ENCODE data around the gene HYI.

DNA sequence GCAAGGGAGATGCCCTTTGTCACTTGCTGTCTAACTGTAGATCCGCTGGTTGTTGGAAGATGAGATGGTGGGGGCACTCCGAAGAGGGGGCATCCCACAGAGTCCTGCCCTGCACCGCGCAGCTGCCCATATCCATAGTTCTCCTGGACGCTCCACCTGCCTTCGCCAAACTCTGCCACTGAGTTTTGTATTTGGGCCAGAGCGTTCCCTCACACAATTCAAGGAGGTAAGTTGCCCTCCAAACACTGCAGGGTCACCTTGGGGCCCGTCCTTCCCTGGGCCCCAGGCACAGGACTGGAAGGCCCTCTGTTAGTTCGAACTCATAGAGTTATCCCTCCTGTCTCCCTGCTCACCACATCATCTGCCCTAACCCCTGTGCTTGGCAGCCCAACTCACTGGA lies 22.1 kb downstream of the HYI start:
- no peak for TF ChIP-seq EZH2 (IDR thresholded peaks at IDR 0.05; ENCODE audit: borderline replicate concordance, insufficient read depth, low read length, poor library complexity, severe bottlenecking)
- TF ChIP-seq, protein P1, sequence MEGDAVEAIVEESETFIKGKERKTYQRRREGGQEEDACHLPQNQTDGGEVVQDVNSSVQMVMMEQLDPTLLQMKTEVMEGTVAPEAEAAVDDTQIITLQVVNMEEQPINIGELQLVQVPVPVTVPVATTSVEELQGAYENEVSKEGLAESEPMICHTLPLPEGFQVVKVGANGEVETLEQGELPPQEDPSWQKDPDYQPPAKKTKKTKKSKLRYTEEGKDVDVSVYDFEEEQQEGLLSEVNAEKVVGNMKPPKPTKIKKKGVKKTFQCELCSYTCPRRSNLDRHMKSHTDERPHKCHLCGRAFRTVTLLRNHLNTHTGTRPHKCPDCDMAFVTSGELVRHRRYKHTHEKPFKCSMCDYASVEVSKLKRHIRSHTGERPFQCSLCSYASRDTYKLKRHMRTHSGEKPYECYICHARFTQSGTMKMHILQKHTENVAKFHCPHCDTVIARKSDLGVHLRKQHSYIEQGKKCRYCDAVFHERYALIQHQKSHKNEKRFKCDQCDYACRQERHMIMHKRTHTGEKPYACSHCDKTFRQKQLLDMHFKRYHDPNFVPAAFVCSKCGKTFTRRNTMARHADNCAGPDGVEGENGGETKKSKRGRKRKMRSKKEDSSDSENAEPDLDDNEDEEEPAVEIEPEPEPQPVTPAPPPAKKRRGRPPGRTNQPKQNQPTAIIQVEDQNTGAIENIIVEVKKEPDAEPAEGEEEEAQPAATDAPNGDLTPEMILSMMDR (IDR thresholded peaks at IDR 0.05; ENCODE audit: poor library complexity, severe bottlenecking), result no peak
- TF ChIP-seq, protein P2, sequence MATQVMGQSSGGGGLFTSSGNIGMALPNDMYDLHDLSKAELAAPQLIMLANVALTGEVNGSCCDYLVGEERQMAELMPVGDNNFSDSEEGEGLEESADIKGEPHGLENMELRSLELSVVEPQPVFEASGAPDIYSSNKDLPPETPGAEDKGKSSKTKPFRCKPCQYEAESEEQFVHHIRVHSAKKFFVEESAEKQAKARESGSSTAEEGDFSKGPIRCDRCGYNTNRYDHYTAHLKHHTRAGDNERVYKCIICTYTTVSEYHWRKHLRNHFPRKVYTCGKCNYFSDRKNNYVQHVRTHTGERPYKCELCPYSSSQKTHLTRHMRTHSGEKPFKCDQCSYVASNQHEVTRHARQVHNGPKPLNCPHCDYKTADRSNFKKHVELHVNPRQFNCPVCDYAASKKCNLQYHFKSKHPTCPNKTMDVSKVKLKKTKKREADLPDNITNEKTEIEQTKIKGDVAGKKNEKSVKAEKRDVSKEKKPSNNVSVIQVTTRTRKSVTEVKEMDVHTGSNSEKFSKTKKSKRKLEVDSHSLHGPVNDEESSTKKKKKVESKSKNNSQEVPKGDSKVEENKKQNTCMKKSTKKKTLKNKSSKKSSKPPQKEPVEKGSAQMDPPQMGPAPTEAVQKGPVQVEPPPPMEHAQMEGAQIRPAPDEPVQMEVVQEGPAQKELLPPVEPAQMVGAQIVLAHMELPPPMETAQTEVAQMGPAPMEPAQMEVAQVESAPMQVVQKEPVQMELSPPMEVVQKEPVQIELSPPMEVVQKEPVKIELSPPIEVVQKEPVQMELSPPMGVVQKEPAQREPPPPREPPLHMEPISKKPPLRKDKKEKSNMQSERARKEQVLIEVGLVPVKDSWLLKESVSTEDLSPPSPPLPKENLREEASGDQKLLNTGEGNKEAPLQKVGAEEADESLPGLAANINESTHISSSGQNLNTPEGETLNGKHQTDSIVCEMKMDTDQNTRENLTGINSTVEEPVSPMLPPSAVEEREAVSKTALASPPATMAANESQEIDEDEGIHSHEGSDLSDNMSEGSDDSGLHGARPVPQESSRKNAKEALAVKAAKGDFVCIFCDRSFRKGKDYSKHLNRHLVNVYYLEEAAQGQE (IDR thresholded peaks at IDR 0.05; ENCODE audit: borderline replicate concordance), result no peak
